Measurements from ENCODE around the gene GPX2.

GPX2 gene

DNA sequence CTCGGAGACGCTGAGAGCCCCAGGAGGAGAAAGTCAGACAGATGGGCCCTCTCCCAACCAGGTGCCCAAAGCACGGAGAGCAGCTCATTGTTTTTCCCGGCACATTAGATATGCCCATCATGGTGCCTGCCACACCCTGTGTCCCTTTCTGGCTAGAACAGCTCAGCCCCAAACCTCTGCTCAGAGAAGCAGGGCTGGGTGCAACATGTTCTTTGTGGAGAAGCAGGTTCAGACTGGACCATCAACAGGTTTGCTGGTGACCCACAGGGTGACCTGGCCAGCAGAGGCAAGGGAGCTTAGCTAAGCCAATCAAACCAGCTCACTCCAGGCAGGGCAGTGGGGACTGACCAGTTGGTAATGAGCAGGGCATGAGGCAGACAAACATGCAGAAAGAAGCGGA, 16.2 kb upstream of the GPX2 start:
- Histone ChIP-seq H3K4me1 (ENCODE audit: control insufficient read depth in 1 of 2, insufficient read depth in 2 of 2, low read length in 2 of 2) (peaks cover 0 to 3% of the 10 kb centered on the region in 2 experiments), H3K4me2 (ENCODE audit: low read length) (no peak overlapping the region), H3K18ac (ENCODE audit: low read length) (no peak overlapping the region), H3K14ac (ENCODE audit: low read length) (no peak overlapping the region), H2BK5ac (ENCODE audit: low read depth, low read length, poor library complexity) (no peak overlapping the region), H2BK12ac (ENCODE audit: low read length) (no peak overlapping the region), H3K9ac (ENCODE audit: low read length) (no peak overlapping the region), H3K27me3 (ENCODE audit: insufficient read depth, low read length) (no peaks in the 10 kb centered on the region), H2AK5ac (ENCODE audit: low read length) (no peak overlapping the region), H3K23ac (ENCODE audit: low read length) (no peak overlapping the region), H3K9me3 (ENCODE audit: insufficient read depth, low read depth, low read length) (no peaks in the 10 kb centered on the region), H3K27ac (ENCODE audit: low read depth, low read length) (no peak overlapping the region), H3K36me3 (ENCODE audit: control insufficient read depth in 1 of 2, insufficient read depth in 2 of 2, low read length in 2 of 2) (no peaks in the 10 kb centered on the region), H3K79me2 (ENCODE audit: control insufficient read depth, insufficient read depth, low read length, poor library complexity) (no peaks in the 10 kb centered on the region), H2AFZ (ENCODE audit: insufficient read depth, low read length, poor library complexity) (no peak overlapping the region), H3K4me3 (ENCODE audit: low read depth, low read length) (no peak overlapping the region), H3K79me1 (ENCODE audit: low read length) (no peaks in the 10 kb centered on the region), H3K4ac (ENCODE audit: low read depth, low read length) (no peak overlapping the region), H4K12ac (ENCODE audit: low read depth, low read length) (no peak overlapping the region), H2BK120ac (ENCODE audit: insufficient read depth, low read length, poor library complexity) (no peak overlapping the region), H4K8ac (ENCODE audit: low read depth, low read length) (no peak overlapping the region), H4K91ac (ENCODE audit: low read depth, low read length) (no peak overlapping the region)
- no CpG with 5 or more reads among the region's 5 CpGs for WGBS (ENCODE audit: extremely low coverage, insufficient coverage, insufficient read length)
- no peak for DNase-seq

DNA sequence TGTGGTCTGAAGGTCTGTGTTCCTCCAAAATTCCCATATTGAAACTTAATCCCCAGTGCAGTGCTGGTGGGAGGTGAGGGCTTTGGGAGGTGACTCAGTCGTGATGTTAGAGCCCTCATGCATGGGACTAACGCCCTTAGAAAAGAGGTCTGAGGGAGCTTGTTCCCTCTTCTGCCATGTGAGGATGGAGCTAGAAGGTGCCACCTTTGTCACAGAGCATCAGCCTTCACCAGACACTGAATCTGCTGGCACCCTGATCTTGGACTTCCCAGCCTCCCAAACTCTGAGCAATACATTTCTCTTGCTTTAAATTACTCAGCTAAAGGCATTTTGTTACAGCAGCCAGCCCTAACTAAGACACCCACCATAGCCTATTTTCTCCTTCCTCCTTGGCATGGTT, 15.7 kb upstream of the GPX2 start:
- Histone ChIP-seq H3K9me3 (ENCODE audit: insufficient read depth, low read depth, low read length) (no peaks in the 10 kb centered on the region), H4K8ac (ENCODE audit: low read depth, low read length) (no peak overlapping the region), H3K9ac (ENCODE audit: low read length) (no peak overlapping the region), H3K23ac (ENCODE audit: low read length) (no peak overlapping the region), H3K79me1 (ENCODE audit: low read length) (no peaks in the 10 kb centered on the region), H3K14ac (ENCODE audit: low read length) (no peak overlapping the region), H3K27ac (ENCODE audit: low read depth, low read length) (no peak overlapping the region), H3K18ac (ENCODE audit: low read length) (no peak overlapping the region), H2AK5ac (ENCODE audit: low read length) (no peak overlapping the region), H2AFZ (ENCODE audit: insufficient read depth, low read length, poor library complexity) (no peak overlapping the region), H3K4ac (ENCODE audit: low read depth, low read length) (no peak overlapping the region), H2BK12ac (ENCODE audit: low read length) (no peak overlapping the region), H3K4me1 (ENCODE audit: control insufficient read depth in 1 of 2, insufficient read depth in 2 of 2, low read length in 2 of 2) (peaks cover 0 to 3% of the 10 kb centered on the region in 2 experiments), H3K79me2 (ENCODE audit: control insufficient read depth, insufficient read depth, low read length, poor library complexity) (no peaks in the 10 kb centered on the region), H3K27me3 (ENCODE audit: insufficient read depth, low read length) (no peaks in the 10 kb centered on the region), H2BK5ac (ENCODE audit: low read depth, low read length, poor library complexity) (no peak overlapping the region), H2BK120ac (ENCODE audit: insufficient read depth, low read length, poor library complexity) (no peak overlapping the region), H3K4me3 (ENCODE audit: low read depth, low read length) (no peak overlapping the region), H3K4me2 (ENCODE audit: low read length) (no peak overlapping the region), H4K12ac (ENCODE audit: low read depth, low read length) (no peak overlapping the region), H4K91ac (ENCODE audit: low read depth, low read length) (no peak overlapping the region), H3K36me3 (ENCODE audit: control insufficient read depth in 1 of 2, insufficient read depth in 2 of 2, low read length in 2 of 2) (peaks cover 0 to 2% of the 10 kb centered on the region in 2 experiments)
- WGBS (ENCODE audit: extremely low coverage, insufficient coverage, insufficient read length): no CpG with 5 or more reads among the region's 2 CpGs
- DNase-seq: peak; percentile 64 to 68

DNA sequence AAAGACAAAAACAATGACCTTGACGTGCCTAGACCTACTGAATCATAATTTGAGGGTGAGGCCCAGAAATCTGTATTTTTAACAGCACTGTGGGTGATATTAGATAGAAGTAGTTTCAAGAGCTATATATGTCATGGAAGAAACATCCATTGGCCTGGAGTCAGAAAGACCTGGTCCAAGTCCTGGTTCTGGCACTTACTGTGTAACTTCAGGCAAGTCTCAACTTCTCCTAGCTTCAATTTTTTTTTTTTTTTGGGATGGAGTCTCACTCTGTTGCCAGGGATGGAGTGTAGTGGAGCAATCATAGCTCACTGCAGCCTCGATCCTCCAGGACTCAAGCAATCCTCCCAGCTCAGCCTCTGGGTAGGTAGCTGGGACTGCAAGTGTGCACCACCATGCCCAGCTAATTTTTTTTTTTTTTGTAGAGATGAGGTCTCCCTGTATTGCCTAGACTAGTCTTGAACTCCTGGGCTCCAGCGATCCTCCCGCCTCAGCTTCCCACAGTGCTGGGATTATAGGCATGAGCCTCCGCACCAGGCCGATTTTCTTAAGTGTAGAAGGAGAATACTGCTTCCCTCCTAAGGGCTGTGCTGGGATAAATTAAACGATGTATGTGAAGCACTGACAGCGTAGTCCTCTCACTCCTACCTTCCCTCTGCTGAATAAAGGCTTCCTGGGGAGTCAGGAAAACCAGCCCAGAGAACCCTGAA, 14.3 kb upstream of the GPX2 start:
- no peak for DNase-seq
- Histone ChIP-seq H2BK5ac (ENCODE audit: low read depth, low read length, poor library complexity) (no peak overlapping the region), H3K4me2 (ENCODE audit: low read length) (no peak overlapping the region), H3K4me3 (ENCODE audit: low read depth, low read length) (no peak overlapping the region), H3K18ac (ENCODE audit: low read length) (no peak overlapping the region), H3K36me3 (ENCODE audit: control insufficient read depth in 1 of 2, insufficient read depth in 2 of 2, low read length in 2 of 2) (peaks cover 1 to 4% of the 10 kb centered on the region in 2 experiments), H3K23ac (ENCODE audit: low read length) (no peak overlapping the region), H2BK120ac (ENCODE audit: insufficient read depth, low read length, poor library complexity) (no peak overlapping the region), H3K27me3 (ENCODE audit: insufficient read depth, low read length) (no peaks in the 10 kb centered on the region), H4K12ac (ENCODE audit: low read depth, low read length) (no peak overlapping the region), H3K4me1 (ENCODE audit: control insufficient read depth in 1 of 2, insufficient read depth in 2 of 2, low read length in 2 of 2) (peaks cover 0 to 3% of the 10 kb centered on the region in 2 experiments), H3K4ac (ENCODE audit: low read depth, low read length) (no peak overlapping the region), H3K14ac (ENCODE audit: low read length) (no peak overlapping the region), H2AK5ac (ENCODE audit: low read length) (no peak overlapping the region), H3K9ac (ENCODE audit: low read length) (no peak overlapping the region), H2BK12ac (ENCODE audit: low read length) (no peak overlapping the region), H3K27ac (ENCODE audit: low read depth, low read length) (no peak overlapping the region), H3K79me2 (ENCODE audit: control insufficient read depth, insufficient read depth, low read length, poor library complexity) (no peaks in the 10 kb centered on the region), H2AFZ (ENCODE audit: insufficient read depth, low read length, poor library complexity) (no peak overlapping the region), H3K9me3 (ENCODE audit: insufficient read depth, low read depth, low read length) (no peaks in the 10 kb centered on the region), H4K91ac (ENCODE audit: low read depth, low read length) (no peak overlapping the region), H3K79me1 (ENCODE audit: low read length) (no peaks in the 10 kb centered on the region), H4K8ac (ENCODE audit: low read depth, low read length) (no peak overlapping the region)
- WGBS (ENCODE audit: extremely low coverage, insufficient coverage, insufficient read length): no CpG with 5 or more reads among the region's 8 CpGs

DNA sequence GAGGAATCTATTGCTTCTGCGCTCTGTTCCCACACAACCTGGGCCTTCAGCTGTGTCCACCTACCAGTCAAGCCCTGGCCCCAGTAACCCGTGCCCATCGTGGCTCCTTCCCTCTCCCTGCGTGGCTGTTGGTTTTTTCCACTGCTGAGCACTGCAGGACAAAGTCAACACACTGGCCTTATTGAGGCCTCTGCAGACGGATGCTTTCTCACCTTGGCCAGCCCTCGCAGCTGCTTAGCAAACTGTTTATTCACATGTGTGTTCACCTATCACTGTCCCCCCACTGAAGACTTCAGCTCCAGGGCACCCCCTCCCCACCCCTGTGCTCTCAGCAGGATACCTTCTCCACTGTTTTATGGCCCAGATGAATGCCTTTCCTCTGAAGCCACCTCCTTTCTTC, 12.8 kb upstream of the GPX2 start:
- H2BK5ac ChIP-seq (ENCODE audit: low read depth, low read length, poor library complexity): no peak overlapping the region
- H2AFZ ChIP-seq (ENCODE audit: insufficient read depth, low read length, poor library complexity): no peak overlapping the region
- no peak overlapping the region for H3K9ac ChIP-seq (ENCODE audit: low read length)
- no peak overlapping the region for H3K14ac ChIP-seq (ENCODE audit: low read length)
- no peaks in the 10 kb centered on the region for H3K27me3 ChIP-seq (ENCODE audit: insufficient read depth, low read length)
- H2BK120ac ChIP-seq (ENCODE audit: insufficient read depth, low read length, poor library complexity): no peak overlapping the region
- peaks cover 13 to 17% of the 10 kb centered on the region in 2 experiments for H3K36me3 ChIP-seq (ENCODE audit: control insufficient read depth in 1 of 2, insufficient read depth in 2 of 2, low read length in 2 of 2)
- WGBS (ENCODE audit: extremely low coverage, insufficient coverage, insufficient read length): no CpG with 5 or more reads among the region's 6 CpGs
- H3K4me3 ChIP-seq (ENCODE audit: low read depth, low read length): no peak overlapping the region
- no peaks in the 10 kb centered on the region for H3K79me2 ChIP-seq (ENCODE audit: control insufficient read depth, insufficient read depth, low read length, poor library complexity)
- no peak overlapping the region for H4K12ac ChIP-seq (ENCODE audit: low read depth, low read length)
- no peak overlapping the region for H3K4ac ChIP-seq (ENCODE audit: low read depth, low read length)
- no peak overlapping the region for H3K18ac ChIP-seq (ENCODE audit: low read length)
- H4K91ac ChIP-seq (ENCODE audit: low read depth, low read length): no peak overlapping the region
- H2AK5ac ChIP-seq (ENCODE audit: low read length): no peak overlapping the region
- no peak overlapping the region for H3K4me2 ChIP-seq (ENCODE audit: low read length)
- no peak overlapping the region for H4K8ac ChIP-seq (ENCODE audit: low read depth, low read length)
- H3K27ac ChIP-seq (ENCODE audit: low read depth, low read length): no peak overlapping the region
- H2BK12ac ChIP-seq (ENCODE audit: low read length): no peak overlapping the region
- no peaks in the 10 kb centered on the region for H3K9me3 ChIP-seq (ENCODE audit: insufficient read depth, low read depth, low read length)
- no peaks in the 10 kb centered on the region for H3K4me1 ChIP-seq (ENCODE audit: control insufficient read depth in 1 of 2, insufficient read depth in 2 of 2, low read length in 2 of 2)
- DNase-seq: no peak
- no peak overlapping the region for H3K23ac ChIP-seq (ENCODE audit: low read length)
- H3K79me1 ChIP-seq (ENCODE audit: low read length): no peaks in the 10 kb centered on the region
